ENCODE measurements around the gene CFAP92.

DNA sequence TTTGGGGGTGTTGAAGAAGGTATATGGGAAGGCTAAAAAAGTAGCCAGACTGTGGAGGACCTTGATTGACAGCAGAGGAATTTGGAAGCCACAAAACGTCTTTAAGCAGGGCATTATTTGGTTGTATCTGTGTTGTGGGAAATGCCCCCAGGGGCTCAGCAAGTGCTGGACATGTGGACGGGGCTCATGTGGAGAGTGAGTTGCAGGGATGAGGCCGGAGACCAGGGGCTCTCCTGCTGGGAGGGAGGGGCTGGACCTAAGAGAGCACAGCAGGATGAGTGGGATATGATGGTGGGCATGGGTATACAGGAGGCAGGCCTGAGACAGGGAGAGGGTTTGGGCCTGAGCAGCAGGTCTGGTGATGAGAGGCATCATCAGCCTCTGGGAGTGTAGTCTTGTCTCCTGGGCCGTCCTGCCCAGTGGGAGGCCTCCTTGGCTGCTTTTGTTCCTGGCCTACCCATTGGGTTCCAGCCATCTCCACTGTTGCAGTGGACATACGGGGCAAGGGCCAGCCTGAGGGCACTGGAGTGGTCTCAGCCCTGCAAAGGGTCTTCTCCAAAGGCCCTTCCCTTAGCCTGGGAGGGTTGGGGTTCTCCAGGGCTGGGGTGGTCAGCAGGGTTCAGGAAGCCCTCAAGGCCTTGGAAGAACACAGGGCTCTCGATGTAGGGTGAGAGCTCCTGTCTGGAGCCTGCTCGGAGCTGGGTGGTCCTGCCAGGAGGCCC, 86.9 kb downstream of the CFAP92 start:
- no peak for TF ChIP-seq CTCF (IDR thresholded peaks at IDR 0.05)
- TF ChIP-seq, protein P1, sequence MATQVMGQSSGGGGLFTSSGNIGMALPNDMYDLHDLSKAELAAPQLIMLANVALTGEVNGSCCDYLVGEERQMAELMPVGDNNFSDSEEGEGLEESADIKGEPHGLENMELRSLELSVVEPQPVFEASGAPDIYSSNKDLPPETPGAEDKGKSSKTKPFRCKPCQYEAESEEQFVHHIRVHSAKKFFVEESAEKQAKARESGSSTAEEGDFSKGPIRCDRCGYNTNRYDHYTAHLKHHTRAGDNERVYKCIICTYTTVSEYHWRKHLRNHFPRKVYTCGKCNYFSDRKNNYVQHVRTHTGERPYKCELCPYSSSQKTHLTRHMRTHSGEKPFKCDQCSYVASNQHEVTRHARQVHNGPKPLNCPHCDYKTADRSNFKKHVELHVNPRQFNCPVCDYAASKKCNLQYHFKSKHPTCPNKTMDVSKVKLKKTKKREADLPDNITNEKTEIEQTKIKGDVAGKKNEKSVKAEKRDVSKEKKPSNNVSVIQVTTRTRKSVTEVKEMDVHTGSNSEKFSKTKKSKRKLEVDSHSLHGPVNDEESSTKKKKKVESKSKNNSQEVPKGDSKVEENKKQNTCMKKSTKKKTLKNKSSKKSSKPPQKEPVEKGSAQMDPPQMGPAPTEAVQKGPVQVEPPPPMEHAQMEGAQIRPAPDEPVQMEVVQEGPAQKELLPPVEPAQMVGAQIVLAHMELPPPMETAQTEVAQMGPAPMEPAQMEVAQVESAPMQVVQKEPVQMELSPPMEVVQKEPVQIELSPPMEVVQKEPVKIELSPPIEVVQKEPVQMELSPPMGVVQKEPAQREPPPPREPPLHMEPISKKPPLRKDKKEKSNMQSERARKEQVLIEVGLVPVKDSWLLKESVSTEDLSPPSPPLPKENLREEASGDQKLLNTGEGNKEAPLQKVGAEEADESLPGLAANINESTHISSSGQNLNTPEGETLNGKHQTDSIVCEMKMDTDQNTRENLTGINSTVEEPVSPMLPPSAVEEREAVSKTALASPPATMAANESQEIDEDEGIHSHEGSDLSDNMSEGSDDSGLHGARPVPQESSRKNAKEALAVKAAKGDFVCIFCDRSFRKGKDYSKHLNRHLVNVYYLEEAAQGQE (IDR thresholded peaks at IDR 0.05; ENCODE audit: insufficient read depth in 1 of 2, low read depth in 2 of 2, low read length in 1 of 2) = no peak

Data from Panc1 (cell line).